HG02884 (cell line): ENCODE measurements around the gene NXN.
"Not testable (repeated sequence)": the region's sequence is repeated elsewhere in the genome, so short reads cannot be mapped to it uniquely, and the experiment has no call there.

Experiments
- ATAC-seq: cut with Tn5 transposase; IDR thresholded peaks from one replicate; pipeline ENCODE4 v1.9.1; 2021; ENCODE audit warnings: mild to moderate bottlenecking, moderate library complexity; ENCODE audit not compliant: unreplicated experiment

Gene NXN

GRCh38 chr17:867896-868489 is 111.6 kb downstream of the NXN start:
- ATAC-seq, result no peak

- ATAC-seq, result not testable (repeated sequence)
Observed at GRCh38 chr17:867238-867637, 112.3 kb downstream of the NXN start.

- no peak for ATAC-seq
Observed at GRCh38 chr17:866568-867103, 112.9 kb downstream of the NXN start.

- no peak for ATAC-seq
Observed at GRCh38 chr17:864315-864714, 115.3 kb downstream of the NXN start.

GRCh38 chr17:863880-864279 is 115.7 kb downstream of the NXN start:
- no peak for ATAC-seq

- no peak for ATAC-seq
Observed at GRCh38 chr17:862582-862981, 117.0 kb downstream of the NXN start.

GRCh38 chr17:861364-861763 is 118.2 kb downstream of the NXN start:
- no peak for ATAC-seq

GRCh38 chr17:860805-861204 is 118.8 kb downstream of the NXN start:
- no peak for ATAC-seq

- no peak for ATAC-seq
Observed at GRCh38 chr17:859824-860195, 119.8 kb downstream of the NXN start.

GRCh38 chr17:859061-859823 is 120.3 kb downstream of the NXN start:
- ATAC-seq, result no peak

GRCh38 chr17:856149-856548 is 123.4 kb downstream of the NXN start:
- ATAC-seq, result no peak

- no peak for ATAC-seq
Observed at GRCh38 chr17:855569-855968, 124.0 kb downstream of the NXN start.

GRCh38 chr17:852850-853249 is 126.7 kb downstream of the NXN start:
- ATAC-seq, result not testable (repeated sequence)

GRCh38 chr17:852349-852748 is 127.2 kb downstream of the NXN start:
- ATAC-seq, result no peak

- ATAC-seq, result no peak
Observed at GRCh38 chr17:851924-852323, 127.7 kb downstream of the NXN start.

GRCh38 chr17:850851-851763 is 128.5 kb downstream of the NXN start:
- ATAC-seq, result no peak

GRCh38 chr17:850086-850850 is 129.3 kb downstream of the NXN start:
- ATAC-seq, result no peak

- no peak for ATAC-seq
Observed at GRCh38 chr17:848402-848801, 131.2 kb downstream of the NXN start.

- ATAC-seq, result no peak
Observed at GRCh38 chr17:846901-847843, 132.4 kb downstream of the NXN start.

- ATAC-seq, result no peak
Observed at GRCh38 chr17:841313-841712, 138.3 kb downstream of the NXN start.
